HG03439 (cell line): ENCODE results near the gene MUC4.
"Not testable (repeated sequence)": the region's sequence is repeated elsewhere in the genome, so short reads cannot be mapped to it uniquely, and the experiment has no call there.

Experiments
- ATAC-seq: cut with Tn5 transposase; IDR thresholded peaks from one replicate; pipeline ENCODE4 v1.9.1; 2021; ENCODE audit warnings: mild to moderate bottlenecking, moderate library complexity; ENCODE audit not compliant: unreplicated experiment

MUC4 gene

GRCh38 chr3:195718477-195718984, 93.2 kb downstream of the MUC4 start:
- ATAC-seq = no peak

- ATAC-seq = no peak
These were observed 93.8 kb downstream of the MUC4 start for GRCh38 chr3:195717852-195718476.

GRCh38 chr3:195717416-195717815, 94.3 kb downstream of the MUC4 start:
- no peak for ATAC-seq

- ATAC-seq = no peak
These were observed 96.0 kb downstream of the MUC4 start for GRCh38 chr3:195715583-195716266.

DNA sequence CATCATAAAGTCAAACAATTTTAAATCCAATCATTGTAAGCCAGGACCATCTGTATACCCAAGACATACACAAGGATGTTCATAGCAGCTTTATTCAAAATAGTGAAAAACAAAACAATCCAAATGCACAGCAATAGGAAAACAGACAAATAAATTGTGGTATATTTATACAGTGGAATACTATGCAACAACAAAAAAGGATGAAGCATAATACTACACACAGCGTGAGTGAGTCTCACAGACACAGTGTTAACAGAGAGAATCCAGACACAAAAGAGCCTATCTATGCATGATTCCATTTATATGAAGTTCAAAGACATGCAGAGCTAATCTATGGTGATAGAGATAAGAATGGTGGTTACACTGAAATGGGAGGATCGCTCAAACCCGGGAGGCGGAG, 96.6 kb downstream of the MUC4 start:
- no peak for ATAC-seq

DNA sequence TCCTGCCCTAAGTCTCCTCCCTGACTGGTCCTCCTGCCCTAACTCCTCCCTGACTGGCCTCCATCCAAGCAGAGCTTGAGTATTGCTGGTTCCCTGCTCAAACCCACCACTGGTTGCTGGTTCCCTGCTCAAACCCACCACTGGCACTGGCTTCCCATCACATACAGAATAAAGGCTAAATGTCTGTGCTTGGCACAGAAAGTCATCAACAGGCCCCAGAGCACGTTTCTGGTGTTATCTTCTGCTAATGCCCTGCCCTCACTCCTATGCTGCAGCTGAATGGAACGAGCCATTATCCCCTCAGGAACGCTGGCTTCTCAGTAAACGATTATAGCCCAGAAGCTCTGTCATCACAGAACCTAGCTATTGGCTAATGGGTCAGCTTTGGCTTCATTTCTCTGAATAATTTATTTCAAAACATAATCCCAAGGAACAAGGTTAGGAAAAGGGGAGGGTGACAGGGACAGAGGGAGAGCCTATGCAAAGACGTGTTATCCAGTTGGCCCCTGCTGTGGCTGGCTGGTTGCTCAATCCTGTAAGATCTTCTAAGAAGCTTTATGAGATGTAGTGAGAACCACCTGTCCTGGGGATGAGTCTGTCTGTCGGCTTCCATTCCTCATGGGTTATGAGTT, 97.2 kb downstream of the MUC4 start:
- ATAC-seq = no peak

DNA sequence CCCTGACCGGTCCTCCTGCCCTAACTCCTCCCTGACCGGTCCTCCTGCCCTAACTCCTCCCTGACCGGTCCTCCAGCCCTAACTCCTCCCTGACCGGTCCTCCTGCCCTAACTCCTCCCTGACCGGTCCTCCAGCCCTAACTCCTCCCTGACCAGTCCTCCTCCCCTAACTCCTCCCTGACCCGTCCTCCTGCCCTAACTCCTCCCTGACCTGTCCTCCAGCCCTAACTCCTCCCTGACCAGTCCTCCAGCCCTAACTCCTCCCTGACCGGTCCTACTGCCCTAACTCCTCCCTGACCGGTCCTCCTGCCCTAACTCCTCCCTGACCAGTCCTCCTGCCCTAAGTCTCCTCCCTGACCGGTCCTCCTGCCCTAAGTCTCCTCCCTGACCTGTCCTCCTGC, 98.6 kb downstream of the MUC4 start:
- ATAC-seq = not testable (repeated sequence)

- not testable (repeated sequence) for ATAC-seq
These were observed 99.2 kb downstream of the MUC4 start for GRCh38 chr3:195712535-195712910.

DNA sequence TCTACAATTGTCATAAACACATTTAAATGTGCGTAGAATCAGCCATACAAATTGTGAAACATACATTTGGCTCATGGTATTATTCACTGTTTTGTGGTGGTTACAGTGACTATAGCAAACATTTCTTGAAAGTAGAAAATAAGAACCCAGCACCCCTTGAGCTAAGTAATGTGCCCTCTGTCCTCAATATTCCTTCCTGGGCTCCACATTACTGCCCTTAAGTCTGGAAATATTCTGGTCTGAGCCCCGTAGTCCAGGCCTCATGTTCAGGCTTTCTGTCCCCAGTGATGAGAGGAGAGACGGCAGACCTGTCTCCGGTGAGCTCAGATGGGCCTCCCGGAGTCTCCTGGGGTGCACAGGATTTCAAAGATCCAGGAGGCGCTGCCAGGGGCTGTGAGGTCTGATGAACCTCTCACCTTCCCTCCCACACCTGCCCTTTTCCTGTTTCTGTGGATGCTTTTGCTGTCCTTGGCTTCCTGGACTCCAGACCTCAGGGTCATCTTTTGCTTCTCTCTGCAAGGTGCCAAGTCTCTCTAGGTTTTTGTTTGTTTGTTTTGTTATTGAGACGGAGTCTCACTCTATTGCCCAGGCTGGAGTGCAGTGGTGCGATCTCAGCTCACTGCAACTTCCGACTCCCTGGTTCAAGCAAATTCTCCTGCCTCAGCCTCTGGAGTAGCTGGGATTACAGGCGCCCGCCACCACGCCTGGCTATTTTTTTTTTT, 99.8 kb downstream of the MUC4 start:
- ATAC-seq = no peak

GRCh38 chr3:195711091-195711812, 100.5 kb downstream of the MUC4 start:
- not testable (repeated sequence) for ATAC-seq

- ATAC-seq = not testable (repeated sequence)
These were observed 101.4 kb downstream of the MUC4 start for GRCh38 chr3:195710126-195710905.

GRCh38 chr3:195709676-195710085, 102.0 kb downstream of the MUC4 start:
- no peak for ATAC-seq

DNA sequence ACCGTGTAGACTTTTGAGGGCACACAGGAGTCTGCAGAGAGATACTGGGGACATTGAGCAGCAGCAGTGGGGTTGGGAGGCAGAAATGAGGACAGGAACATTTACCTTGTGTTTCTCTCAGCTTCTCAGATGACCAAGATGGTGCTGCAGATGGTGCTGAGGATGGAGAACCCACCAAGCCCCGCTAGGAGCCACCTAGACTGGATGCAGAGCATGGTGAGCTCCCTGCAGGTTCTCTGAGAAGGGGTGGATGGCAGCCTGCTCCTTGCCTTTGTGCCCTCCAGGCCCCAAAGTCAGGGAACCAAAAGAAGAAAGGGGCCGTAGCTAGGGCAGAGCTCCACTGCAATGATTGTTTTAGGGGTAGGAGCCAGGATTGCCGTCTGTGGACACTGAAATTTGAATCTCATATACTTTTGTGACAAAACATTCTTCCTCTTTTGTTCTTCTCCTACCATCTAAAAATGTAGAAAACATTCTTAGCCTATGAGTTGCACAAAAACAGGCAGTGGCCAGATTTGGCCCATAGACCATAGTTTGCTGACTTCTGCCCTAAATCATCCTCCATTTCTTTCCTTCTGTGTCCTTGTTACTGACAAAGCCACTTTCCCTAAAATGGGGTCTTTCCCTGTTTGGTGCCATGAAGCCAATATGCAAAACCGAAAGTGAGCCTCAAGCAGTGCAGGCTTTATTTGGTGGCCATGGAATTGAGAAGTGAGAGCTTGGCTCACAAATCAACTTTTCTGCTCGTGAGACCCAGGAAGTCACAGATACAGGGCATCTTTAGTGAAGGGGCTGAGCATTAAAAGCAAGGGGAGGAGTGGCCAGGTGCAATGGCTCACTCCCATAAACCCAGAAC, 102.9 kb downstream of the MUC4 start:
- no peak for ATAC-seq

GRCh38 chr3:195708061-195708460, 103.7 kb downstream of the MUC4 start:
- ATAC-seq = no peak

- ATAC-seq = no peak
These were observed 106.4 kb downstream of the MUC4 start for GRCh38 chr3:195705081-195705991.

DNA sequence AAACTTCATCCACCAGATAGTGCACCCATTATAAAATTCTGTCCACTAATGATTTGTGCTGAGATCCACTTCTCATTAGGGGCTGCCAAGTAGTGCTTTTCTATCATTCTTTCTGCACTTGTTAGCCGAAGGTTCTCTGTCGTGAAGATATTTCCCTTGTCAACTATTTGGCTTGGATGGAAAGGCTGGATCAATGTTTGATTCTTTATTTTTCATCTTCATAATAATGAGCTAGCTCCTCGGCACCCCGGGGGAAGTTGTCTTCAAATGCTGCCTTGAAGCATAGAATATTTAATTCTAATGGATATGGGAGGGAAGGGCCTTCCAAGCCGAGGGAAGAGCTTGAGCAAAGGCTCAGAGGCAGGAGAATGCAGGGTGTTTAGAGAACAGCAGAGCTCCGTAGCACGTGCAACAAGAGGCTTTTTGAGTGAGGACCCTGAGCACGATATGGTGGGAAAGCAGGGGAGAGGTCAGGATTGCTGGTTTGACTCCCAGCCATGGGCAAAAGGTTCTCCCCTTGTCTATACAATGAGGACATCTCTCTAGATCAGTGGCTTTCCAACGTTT, 107.2 kb downstream of the MUC4 start:
- ATAC-seq = no peak

GRCh38 chr3:195703776-195704175, 108.0 kb downstream of the MUC4 start:
- no peak for ATAC-seq
